ENCODE results near the gene SEMA3G.

Gene SEMA3G

GRCh38 chr3:52454250-52454937 lies 9.5 kb upstream of the SEMA3G start:
- DNase-seq (ENCODE audit: low read depth in 2 of 2): peak in 1 of 2 donors; percentile 13

DNA sequence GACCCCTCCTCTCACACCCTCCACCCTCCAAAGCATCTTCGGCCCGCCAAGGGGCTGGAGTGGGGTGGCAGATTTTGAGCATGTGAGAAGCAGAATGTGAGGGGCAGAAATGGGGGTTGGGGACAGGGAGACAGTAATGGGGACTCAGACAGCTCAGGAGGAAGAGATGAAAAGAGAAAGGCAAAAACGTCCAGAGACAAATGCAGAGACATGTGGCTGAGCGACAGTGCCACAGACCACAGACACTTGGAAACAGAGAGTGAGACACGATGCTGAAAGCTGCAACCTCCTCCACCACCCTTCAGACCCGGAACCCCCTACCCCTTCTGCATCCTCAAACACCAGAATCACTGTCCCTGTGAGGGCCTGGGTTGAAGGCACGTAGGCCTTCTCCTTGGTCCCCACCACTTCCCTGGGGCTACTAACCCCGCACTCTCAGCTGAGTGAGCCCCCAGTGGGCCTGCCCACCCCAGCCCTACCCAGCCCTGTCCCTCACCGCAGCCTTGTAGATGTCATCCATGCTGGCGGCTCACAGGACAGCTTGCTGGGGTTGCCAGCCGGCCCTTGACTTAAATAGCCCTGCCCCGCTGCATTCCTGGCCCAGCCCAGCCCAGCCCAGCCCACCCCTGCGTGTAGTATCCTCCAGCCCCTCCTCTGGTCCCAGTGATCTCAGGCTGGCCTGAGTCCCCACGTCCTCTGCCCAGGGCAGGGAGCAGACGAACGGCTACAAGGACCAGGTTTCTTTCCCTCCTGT lies 8.8 kb upstream of the SEMA3G start, which contains the start of gene TNNC1:
TSS of gene TNNC1 (minus strand) at position 546 of the 754 bp plus-strand sequence. CDS start at position 520, 26 bp downstream.
- DNase-seq (ENCODE audit: low read depth in 2 of 2): no peak

DNA sequence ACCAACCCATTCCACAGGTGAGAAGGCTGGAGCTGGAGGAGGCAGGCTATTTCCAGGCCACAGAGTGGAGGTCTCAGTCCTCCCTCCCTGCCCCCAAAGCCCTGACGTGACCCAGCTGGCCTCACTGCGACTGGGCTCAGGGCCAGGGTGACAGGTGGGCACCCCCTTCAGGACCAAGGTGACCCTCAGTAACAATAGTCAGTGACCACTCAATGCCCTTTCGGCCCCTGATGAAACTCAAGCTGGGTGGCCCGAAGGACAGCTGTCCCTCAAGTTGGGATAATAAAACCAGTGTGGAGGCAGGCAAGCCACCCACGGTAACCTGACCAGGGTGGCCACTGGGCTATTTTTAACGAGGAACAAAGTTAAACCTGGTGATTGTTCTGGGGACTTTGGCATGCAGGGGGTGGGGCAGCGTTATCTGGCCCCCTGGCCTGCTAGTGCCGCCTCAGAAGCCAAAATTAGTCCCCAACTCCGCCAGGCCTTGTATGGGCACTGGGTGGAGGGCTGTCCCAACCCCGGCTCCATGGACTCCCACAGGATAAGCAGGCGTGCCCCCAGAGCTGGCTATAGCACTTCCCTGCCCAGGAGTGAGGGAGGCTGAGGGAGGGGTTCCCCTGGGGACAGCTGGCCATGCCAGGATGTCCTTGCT lies 7.8 kb upstream of the SEMA3G start:
- DNase-seq (ENCODE audit: low read depth in 2 of 2): no peak

DNA sequence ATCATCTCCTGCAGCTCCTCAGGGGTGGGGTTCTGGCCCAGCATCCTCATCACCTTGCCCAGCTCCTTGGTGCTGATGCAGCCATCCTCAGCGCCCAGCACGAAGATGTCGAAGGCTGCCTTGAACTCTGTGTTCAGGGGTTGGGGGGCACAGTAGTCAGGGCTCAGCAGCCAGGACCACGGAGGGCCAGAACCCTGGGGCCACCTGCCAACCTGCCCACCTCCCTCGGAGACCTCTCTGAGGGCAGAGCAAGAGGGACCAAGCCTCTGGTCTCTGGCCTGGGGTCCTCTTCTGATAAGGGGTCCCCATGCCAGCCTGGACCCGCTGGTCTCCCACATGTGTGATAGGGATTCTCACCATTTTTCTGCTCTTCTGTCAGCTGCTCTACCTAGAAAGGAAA lies 7.2 kb upstream of the SEMA3G start:
- DNase-seq (ENCODE audit: low read depth in 2 of 2): no peak

- no peak for DNase-seq (ENCODE audit: low read depth in 2 of 2)
These were observed 6.6 kb upstream of the SEMA3G start for GRCh38 chr3:52451237-52452083.

DNA sequence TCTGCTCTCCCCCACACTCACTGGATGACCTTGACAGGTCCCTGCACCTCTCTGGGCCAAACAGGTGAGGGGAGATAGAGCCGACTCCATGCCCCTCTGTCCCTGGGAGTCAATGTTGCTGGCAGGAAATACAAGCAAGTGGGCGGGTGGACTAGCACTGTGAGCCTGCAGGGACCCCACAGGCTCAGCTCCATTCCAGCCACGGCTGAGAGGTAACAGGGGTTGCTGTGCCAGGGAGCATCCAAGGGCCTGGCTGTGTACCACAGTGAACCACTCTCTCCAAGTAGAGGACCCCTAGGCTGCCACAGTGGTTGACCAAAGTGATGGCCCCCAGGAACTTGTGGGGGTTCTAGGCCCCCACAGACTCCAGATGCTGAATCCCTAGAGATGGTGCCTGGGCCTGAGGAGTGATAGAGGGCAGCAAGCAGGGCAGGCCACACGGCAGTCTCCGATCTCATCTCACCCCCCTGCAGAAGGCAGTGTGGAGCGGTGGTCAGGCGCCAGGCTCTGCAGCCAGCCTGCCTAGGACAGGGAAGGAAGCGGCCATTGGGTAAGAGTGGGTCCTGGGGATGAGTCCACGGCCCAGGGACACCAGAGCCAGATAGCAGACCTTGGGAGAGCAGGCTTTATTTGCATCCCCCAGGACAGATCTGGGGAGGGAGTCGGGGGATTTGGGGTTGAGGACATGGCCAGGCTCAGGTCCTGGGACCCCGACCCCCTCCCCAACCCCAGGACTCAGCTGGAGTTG lies 5.8 kb upstream of the SEMA3G start:
- DNase-seq (ENCODE audit: low read depth in 2 of 2): no peak

GRCh38 chr3:52447512-52448355 lies 2.8 kb upstream of the SEMA3G start:
- DNase-seq (ENCODE audit: low read depth in 2 of 2): no peak

DNA sequence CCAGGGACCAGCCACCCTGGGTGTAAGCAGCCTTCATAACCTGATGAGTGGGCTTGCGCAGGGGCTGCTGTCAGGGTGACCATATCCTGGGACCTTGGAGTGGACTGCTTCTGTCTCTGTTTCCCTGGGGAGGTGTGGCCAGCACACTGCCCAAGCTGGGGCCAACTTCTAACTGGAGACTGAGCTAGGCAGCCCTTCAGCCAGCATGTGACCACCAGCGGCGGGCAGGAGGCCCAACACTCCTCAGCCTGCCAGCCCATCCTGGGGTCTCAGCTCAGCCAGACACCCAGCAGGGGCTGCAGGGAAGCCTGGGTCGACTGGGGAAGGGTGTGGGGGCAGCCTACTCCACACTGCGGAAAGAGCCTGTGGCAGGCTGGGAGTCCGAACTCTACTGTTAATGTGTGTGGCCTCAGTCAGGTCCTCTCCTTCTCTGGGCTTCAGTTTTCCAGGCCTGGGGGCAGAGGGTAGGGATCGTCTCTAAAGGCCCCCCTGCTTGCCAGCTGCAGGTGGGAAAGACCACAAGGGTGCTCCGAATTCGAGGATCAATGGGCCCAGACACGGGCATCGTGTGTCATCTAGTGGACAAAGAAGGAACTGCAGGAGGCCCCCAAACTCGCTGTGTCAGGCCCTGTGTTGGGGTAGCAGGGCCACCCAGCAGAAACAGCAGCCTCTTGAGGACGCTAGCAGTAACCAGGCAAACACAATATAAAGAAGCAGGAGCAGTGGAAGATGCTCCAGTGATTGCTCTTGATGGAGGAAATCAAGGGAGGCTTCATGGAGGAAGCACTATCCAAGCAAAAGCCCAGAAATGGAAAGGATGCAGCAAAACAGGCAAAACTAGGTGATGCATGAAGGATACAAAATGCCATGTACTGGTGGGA lies 2.0 kb upstream of the SEMA3G start:
- peak; percentile 57 to 67 for DNase-seq (ENCODE audit: low read depth in 2 of 2)

DNA sequence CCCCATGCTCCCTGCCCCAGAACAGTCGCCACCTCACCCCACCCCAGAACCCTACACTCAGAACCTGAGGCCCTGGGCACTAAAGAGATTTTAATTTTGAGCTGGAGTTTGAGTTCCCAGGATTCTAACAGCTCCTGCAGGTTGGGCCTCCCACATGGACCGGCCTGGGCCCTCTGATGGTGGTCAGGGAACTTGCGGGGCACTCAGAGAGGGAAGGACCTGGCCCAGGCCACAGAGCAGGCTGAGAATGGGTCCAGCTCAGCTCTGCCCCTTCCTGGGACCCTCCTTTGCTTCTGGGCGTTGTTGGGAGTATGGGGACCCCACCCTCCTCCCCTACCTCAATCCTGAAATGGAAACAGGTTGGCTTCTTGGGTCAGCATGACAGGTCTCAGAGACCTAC lies 1.1 kb upstream of the SEMA3G start:
- no peak for DNase-seq (ENCODE audit: low read depth in 2 of 2)

DNA sequence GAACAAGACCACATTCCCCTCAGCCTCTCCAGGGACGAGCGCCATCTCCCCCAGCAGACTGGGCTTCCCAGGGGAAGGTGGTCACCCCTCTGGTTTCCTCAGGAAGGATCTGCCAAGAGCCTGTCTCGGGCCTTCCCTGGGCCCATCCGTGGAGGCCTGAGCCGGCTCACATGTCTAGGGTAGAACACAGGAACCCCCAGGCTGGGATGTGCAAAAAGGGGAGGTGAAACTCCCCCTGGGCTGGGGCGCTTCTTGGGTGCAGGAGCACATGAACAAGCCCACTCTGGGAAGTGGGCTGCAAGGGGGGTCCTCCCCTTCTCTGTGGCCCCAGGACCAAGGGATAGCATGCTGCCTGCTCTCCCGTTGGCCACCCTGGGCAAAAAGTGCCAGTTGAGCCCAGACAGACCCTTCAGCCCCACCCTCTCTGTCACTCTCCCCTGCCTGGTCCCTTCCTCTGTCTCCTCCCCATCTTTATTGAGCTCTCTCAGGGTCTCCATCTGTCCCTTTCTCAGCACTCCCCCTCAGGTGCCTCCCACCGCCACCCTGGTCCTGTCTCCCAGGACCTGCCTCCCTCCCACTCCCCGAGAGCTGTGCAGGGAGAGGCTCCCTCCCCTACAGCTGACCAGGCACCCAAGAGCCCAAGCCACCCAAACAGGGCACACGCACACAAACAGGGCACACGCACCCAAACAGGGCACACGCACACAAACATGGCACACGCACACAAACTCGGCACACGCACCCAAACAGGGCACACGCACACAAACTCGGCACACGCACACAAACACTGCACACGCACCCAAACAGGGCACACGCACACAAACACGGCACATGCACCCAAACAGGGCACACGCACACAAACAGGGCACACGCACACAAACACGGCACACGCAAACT lies 864 bp downstream of the SEMA3G start:
- DNase-seq (ENCODE audit: low read depth in 2 of 2): no peak

DNA sequence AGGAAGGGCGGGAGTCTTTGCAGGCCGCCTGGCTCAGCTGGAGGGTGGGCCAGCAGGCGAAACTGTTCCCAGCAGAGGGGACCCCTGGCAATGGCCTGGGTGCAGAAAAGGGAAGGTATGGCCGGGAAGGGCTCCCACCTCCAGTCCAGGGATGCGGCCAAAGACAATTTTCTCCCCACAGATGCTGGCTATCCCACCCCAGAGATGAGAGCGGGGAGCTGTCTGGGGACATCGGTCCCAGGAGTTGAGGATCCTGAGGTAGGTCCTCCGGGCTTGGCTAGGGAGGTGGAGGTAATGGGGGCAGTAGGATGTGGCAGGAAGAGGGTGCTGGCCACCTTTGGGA lies 1.7 kb downstream of the SEMA3G start:
- no peak for DNase-seq (ENCODE audit: low read depth in 2 of 2)

GRCh38 chr3:52442409-52443267 lies 2.3 kb downstream of the SEMA3G start:
- no peak for DNase-seq (ENCODE audit: low read depth in 2 of 2)

- no peak for DNase-seq (ENCODE audit: low read depth in 2 of 2)
These were observed 3.1 kb downstream of the SEMA3G start for GRCh38 chr3:52441772-52442332.

DNA sequence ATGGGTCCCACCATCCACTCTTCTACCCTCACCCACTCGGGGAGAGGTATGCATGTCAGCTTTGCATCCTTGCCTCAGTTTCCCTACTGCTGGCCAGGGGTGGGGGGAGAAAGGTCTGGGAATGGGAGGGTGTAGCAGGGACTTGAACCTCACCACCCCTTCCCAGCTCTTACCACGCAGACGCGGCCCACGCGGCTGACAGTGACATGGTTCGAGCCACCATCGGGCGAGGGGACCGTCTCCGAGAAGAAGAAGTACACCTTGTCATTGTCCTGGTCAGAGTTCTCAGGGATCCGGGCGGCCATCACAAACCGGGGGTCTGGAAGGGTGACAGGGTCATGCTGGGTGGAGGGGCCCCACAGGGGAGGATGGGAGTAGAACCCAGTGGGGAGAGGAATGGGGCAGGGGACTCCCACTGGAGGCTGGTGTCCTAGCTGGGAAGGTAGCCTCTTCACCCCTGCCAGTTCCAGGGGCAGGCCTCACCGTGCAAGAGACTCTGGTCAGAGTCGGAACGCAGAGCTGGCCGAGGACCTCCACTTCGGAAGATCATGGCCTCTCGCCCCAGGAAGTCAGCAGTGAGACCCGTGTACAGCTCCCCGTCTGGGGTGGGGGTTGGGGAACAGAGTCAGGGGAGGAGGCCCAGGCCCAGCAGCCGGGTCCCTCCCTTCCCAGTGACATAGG lies 3.7 kb downstream of the SEMA3G start:
- DNase-seq (ENCODE audit: low read depth in 2 of 2): no peak

GRCh38 chr3:52440671-52441070 lies 4.2 kb downstream of the SEMA3G start:
- DNase-seq (ENCODE audit: low read depth in 2 of 2): no peak

- DNase-seq (ENCODE audit: low read depth in 2 of 2): no peak
These were observed 4.7 kb downstream of the SEMA3G start for GRCh38 chr3:52440249-52440551.
